D341Med (cell line): ENCODE measurements around the gene MCM3.
A peak's percentile ranks its signal among the peaks of the same experiment; 100 is the strongest.

Experiments
- DNase-seq: peaks from one replicate; pipeline ENCODE4 v3.0.0; 2012; ENCODE audit warnings: low spot score

MCM3 gene

DNA sequence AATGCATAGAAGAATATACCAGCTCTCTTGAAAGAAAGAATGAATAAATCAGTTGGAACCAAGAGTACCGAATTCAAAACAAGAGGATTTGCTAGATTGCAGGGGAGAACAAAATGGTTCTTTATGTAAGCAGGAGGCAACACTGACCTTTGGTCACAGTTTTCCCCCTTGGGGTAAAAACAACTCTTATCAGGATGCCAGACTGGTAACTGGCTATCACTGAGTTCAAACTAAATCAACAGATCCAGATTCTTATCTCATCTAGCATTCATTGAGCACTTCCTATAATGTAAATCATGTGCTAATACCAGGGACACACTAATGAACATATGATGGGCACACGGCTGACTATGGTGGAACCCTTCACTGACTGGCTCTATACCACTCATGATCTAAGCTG lies 35.5 kb downstream of the MCM3 start:
- DNase-seq, result no peak

DNA sequence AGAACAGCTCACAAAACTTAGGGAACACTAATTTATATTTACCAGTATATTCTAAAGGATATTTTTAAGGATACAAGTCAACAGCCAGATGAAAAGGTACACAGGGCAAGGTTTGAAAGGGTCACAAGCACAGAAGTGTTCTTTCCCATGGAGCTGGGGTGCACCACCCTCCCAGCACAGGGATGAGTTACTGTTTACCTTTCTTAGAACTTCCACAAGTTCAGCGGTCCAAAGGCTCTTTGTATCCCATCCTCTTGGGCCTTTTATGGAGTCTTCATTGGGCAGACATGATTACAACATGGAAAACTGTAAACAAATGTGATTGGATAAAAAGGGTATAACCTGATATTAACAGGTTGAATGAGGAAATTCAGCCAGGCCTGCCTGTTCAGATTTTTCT lies 39.1 kb downstream of the MCM3 start:
- DNase-seq, result no peak

DNA sequence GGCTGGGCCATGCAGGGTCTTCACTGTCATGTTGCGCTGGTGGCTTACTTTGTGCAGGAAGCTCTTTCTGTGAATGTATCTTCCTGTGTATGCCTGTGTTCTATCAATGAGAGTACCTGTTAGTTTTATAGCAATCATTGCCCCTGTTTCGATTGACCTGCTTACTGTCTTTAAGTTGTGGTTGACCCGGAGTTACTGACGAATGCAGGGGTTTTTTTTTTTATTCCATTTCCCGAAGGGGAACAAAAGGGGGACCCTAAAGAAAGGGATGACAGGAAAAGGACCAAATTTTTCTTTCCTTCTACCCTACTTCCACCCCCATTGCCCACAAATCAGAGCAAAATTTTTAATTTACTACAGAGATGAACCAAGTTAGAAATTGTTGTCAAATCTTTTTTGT lies 40.1 kb downstream of the MCM3 start, which contains the start of gene IL17F:
Gene IL17F, minus strand, starts transcription at position 101 of the 400 bp plus-strand sequence. Its CDS starts 71 bp downstream, at position 30.
- DNase-seq, result no peak

DNA sequence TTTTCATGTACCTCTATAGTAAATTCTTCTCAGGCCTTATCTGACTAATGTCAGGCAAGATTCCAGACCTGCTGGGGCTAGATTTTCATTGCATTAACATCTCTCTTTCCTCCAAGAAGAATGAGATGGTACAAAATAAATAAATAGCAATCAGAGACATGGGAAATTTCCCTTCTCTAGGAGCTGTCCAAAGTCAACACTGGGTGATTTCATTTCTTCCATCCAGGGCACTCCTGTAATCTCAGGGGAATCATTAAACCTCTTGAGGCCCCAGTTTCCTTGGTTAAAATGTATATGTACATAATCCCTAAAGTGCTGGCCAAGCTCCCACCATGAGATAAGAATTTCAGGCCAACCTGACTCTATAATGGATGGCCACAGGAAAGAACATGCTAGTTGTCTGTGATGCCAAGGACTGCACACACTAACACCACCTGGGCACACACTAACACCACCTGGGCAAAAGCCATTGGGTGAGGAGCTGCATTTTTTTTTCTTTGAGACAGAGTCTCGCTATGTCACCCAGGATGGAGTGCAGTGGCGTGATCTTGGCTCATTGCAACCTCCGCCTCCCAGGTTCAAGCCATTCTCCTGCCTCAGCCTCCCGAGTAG lies 41.2 kb downstream of the MCM3 start:
- no peak for DNase-seq

DNA sequence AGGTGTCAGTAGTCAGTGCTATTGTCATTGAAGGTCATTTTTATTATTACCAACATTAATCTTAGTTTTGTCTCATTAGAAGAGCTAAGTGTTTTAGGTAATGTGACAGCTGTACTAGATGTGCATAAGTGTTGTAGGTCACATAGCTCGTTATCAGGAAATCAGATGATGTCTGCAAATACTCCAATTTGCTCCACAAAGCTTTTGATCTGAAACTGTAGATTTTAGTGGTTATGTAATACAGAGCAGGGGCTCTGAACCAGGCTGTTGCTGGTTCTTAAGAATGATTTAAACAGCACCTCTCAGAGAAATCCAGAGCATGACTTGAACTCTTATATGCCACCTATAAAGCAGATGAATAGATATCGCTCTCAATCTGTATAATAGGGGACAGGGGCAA lies 42.7 kb downstream of the MCM3 start:
- DNase-seq, result no peak

DNA sequence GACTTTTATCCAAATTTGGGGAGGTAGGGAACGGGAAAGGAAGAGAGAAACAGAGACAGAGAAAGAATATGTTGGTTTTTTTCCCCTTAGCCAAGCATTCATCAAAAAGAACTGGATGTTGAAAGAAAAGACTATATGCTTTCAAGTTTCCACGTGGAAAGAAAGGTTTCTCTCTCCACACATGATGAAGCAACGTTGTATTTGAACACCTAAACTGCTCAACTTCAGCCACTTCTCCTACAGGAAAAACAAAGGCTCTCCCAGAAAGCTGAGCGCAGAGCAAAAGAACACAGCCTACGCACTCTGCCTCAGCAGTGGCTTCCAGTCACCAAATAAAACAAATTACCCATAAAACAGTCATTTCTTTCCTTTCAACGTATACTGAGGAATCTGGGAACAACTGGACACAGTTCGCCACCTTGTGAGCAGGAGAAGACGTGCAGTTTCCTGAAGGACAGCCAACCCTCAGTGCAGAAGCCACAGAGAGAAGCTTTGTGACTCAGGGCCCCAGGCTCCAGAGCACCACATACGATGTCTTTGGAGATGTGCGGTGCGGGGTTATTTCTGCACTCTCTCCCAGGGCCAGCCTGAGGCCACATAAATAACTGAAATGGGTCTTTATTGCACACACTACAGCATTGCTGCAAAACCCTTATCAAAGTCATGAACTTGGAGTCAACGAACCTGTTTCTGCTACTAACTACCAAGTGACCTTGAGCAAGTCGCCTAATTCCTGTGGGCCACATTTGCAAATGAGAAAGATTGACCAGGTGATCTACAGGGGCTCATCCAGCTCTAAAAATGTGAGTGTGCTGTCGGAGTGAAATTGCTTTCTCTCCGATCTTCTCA lies 50.3 kb downstream of the MCM3 start:
- peak; percentile 70 for DNase-seq

DNA sequence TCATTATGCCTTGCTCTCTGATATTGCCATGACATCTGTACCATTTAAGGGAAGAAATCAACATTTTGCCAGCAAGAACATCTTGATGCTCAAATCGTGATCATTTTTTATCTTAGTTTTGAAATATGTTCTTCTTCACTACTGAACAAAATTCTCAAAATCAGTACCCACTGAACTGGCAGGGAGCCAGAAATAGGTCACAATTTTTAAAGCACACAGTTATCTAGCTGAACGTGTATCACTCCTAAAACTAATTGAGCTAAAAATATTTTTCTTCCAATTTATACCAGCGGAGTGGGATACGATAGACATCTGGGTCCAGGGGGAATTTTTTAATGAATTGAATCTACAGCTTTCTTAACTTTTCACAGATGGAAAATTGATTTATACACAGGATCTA lies 51.5 kb downstream of the MCM3 start:
- no peak for DNase-seq

DNA sequence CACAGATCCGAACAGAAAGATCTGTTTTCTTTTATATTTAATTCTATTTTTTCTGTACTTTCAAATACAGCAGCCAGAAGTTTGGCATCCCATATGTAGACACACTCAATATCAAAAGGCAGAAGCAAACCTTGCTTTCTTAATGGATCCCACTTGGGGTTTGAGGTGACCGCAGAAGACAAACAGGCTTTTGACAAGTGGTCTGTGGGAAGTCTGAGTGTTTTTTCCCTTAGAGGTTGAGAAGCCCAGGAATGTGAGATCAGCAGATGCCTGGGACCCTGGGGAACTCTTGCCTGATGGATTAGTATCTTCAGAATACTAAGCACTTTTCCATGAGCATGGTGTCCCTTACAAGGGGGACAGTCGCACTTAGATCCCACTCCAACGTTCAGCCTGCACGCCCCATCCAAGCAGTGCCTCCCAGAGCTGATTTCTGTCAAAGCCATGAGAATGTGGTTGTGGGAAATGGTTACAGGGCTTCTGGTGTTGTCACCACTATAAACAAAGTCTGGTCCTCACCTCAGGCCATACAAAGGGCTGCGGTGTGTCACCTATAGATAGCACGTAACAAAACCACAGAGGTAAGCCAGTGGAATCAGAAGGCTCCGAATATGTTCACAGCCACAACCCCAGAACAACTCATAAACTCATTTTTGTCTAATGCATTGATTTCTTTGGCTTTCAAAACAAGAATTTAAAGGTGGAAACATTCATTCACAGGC lies 53.0 kb downstream of the MCM3 start:
- no peak for DNase-seq

DNA sequence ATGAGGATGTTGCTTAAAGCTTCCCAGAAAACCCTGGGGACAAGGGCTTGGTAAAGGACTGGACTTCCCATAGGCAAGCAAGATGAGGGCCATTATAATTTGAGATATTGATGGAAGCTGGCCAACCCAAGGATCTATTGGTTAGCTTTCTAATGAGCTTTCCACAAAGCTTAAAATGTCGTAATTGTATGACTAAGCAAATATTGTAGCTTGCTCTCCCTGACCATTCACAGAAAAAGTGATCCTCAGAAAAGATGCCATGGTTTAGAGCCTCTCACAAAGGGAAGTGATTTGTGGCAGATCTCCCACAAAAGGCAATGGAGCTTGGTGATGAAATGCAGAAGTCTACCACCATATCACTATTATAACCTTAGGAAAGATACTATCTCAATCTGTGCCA lies 53.9 kb downstream of the MCM3 start:
- no peak for DNase-seq

DNA sequence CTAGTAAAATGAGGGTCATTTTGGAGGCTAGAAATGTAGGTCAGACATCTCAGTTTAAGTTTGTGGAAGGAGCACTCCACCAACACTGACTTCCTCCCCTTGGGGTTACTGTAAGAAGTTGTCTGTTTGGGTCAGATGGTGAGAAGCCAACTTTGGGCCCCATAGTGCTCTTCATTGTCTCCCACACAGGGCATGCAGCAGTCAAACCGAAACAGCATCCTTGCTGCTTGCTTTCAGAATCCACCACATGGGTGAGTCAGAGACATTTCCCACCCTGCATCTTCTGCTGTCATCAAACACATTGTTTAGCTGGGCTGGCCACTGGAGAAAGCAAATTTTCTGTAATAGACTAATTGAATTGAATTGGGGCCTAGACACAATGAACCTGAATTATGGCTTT lies 57.0 kb downstream of the MCM3 start:
- DNase-seq, result no peak

DNA sequence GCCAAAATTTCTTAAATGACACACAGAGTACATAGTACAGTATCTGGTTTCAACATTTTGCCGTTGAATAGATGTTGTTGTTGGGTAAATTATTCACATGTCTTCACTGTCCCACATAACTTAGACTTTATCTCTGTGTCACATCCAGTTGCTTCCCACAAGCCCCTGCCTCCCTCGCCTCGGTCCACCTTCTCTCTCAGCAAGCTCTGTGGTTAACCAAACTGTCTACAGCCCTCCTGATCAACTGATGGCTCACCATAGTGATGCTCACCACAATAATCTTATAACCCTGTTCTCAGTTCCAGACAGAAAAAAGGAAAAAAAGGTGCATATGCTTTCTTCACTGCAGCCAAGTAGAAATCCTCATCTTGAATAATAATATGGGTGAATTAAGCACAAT lies 63.2 kb downstream of the MCM3 start:
- no peak for DNase-seq

DNA sequence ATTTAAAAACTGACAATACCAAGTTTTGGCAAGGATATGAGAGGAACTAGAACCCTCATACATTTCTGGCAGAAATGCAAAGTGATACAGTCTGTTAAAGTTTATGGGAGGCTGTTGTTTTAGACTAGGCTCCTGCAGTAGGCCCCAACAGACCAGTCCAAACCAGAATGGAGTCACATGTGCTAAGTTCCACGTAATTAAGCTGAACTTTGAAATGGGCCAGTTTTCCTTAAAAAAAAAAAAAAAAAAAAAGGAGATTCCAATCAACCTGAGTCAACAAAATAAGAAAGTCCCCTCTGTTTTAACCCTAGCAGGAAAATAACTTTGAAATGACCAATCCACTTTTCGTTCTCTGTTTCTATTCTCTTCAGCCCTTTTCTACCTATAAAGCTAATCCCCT lies 66.8 kb downstream of the MCM3 start:
- DNase-seq, result no peak

DNA sequence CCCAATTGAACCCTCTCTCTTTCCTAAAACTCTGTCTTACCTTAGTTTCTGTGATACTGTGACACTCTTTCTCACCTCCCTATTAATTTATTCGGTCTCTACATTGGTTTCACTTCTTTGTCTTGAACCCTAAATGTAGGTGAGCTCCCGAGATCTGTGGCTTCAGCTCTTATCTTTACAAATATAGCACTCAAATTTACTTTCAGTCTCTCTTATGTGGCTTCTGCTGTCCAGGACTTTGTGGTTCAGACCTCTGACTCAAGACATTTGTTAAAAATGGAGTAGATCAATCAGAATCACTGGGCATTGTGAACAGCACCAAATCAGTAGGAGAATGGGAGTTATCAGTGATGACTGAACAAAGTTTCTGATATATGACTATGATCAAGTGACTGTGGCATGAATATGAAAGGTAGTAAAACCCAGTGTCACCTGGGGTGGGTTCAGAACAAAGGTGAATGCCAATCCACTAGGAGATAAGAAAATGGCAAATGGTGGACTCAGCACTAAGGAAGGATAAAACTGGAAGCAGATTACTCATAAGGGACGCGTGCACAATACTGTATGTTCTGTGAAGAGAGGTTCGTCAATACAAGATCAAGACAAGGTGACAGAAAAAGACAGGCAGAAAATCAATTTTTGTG lies 67.5 kb downstream of the MCM3 start:
- DNase-seq, result no peak

DNA sequence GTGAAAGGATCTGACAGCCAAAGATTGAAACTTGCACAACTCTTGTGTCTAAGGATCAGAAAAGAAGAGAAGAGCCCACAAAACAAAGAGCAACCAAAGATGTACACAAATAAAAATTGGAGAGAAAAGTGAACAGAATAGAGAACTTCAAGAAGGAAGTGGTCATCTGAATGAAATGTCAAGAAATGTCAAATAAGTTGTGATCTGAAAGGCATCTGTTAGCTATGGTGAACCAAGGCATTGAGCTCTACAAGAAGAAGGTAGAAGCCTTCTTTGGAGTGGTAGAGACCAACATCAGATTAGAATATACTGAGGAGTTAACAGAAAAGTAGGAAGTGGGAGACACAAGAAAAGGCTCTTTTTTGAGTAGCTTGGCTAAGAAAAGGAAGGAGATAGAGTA lies 68.8 kb downstream of the MCM3 start:
- no peak for DNase-seq
